ENCODE results near the gene HNRNPF. TPM values are rescaled to one million over a fixed set of nuclear protein-coding genes. Genes with fewer than 3 reads are reported as not detected.
"Not testable (repeated sequence)": the region's sequence is repeated elsewhere in the genome, so short reads cannot be mapped to it uniquely, and the experiment has no call there.

The HNRNPF gene
- total RNA-seq, 2 experiments from 2014 or later = 477 to 494 TPM

GRCh38 chr10:43350686-43351085 lies 58.3 kb downstream of the HNRNPF start:
- H3K9me3 Mint-ChIP-seq = no peaks in the 10 kb centered on the region
- ChIA-PET POLR2A (interaction anchor here (1.1 kb wide), 1 partner anchor 51 kb away, joined by 3 read pairs; no protein-coding TSS in a partner anchor), CTCF (interaction anchor here (1.2 kb wide), 2 partner anchors 63 to 146 kb away, joined by 3 to 4 read pairs; no protein-coding TSS in a partner anchor)
- peaks cover 14% of the 10 kb centered on the region for H3K27me3 Mint-ChIP-seq
- H3K27ac Mint-ChIP-seq = no peak overlapping the region
- DNase-seq = no peak
- peaks cover 53% of the 10 kb centered on the region for H3K4me1 Mint-ChIP-seq
- peaks cover 3% of the 10 kb centered on the region for H3K36me3 Mint-ChIP-seq (ENCODE audit: low read depth)
- H3K4me3 Mint-ChIP-seq = no peak overlapping the region

- no peaks in the 10 kb centered on the region for H3K9me3 Mint-ChIP-seq
- CTCF ChIA-PET = interaction anchor here (1.2 kb wide), 2 partner anchors 63 to 145 kb away, joined by 3 to 4 read pairs; no protein-coding TSS in a partner anchor
- H3K4me1 Mint-ChIP-seq = peaks cover 50% of the 10 kb centered on the region
- H3K27me3 Mint-ChIP-seq = peaks cover 14% of the 10 kb centered on the region
- no peak overlapping the region for H3K27ac Mint-ChIP-seq
- peaks cover 3% of the 10 kb centered on the region for H3K36me3 Mint-ChIP-seq (ENCODE audit: low read depth)
- DNase-seq = no peak
- POLR2A ChIA-PET = no interaction called here
- no peak overlapping the region for H3K4me3 Mint-ChIP-seq
These were observed 58.8 kb downstream of the HNRNPF start for GRCh38 chr10:43350156-43350555.

GRCh38 chr10:43348511-43349312 lies 60.3 kb downstream of the HNRNPF start:
- Mint-ChIP-seq H3K4me3 (no peak overlapping the region), H3K27me3 (peaks cover 14% of the 10 kb centered on the region), H3K4me1 (peaks cover 51% of the 10 kb centered on the region), H3K9me3 (no peaks in the 10 kb centered on the region), H3K27ac (peak overlapping the region; percentile 64), H3K36me3 (ENCODE audit: low read depth) (peaks cover 3% of the 10 kb centered on the region)
- peak; percentile 91 for DNase-seq
- ChIA-PET POLR2A (interaction anchor here (0.6 to 2.3 kb wide), 4 partner anchors 49 to 83 kb away, joined by 3 to 19 read pairs (median 4); no protein-coding TSS in a partner anchor), CTCF (interaction anchor here (0.6 to 2.8 kb wide), 19 partner anchors 8 to 227 kb away, joined by 3 to 105 read pairs (median 6); partner anchors contain the start of genes RASGEF1A and ZNF487)

DNA sequence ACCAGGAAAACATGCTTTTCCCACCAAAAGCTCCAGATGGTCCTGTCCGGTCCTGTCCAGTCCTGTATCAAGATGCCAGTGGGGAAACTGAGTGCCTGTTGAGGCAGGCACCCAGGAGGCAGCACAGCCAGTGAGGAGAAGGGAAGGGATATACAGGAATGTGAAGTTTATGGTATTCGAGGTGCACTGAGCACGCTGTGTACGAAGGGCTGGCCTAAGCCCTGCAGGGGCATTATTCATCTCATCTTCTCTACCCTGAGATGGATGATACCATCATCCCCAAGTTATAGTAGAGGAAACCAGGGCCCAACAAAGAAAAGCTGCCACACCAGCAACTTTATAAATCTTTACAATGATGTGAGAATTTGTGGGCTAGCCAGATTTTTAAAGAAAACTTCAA lies 61.0 kb downstream of the HNRNPF start:
- peaks cover 13% of the 10 kb centered on the region for H3K27me3 Mint-ChIP-seq
- ChIA-PET POLR2A (interaction anchor here (0.6 to 2.3 kb wide), 5 partner anchors 16 to 82 kb away, joined by 3 to 19 read pairs (median 4); no protein-coding TSS in a partner anchor), CTCF (interaction anchor here (0.6 to 2.8 kb wide), 17 partner anchors 8 to 227 kb away, joined by 3 to 105 read pairs (median 8); partner anchors contain the start of genes RASGEF1A and ZNF487)
- peak overlapping the region; percentile 64 for H3K27ac Mint-ChIP-seq
- no peak for DNase-seq
- no peaks in the 10 kb centered on the region for H3K9me3 Mint-ChIP-seq
- H3K4me1 Mint-ChIP-seq = peaks cover 48% of the 10 kb centered on the region
- H3K36me3 Mint-ChIP-seq (ENCODE audit: low read depth) = peaks cover 3% of the 10 kb centered on the region
- no peak overlapping the region for H3K4me3 Mint-ChIP-seq

DNA sequence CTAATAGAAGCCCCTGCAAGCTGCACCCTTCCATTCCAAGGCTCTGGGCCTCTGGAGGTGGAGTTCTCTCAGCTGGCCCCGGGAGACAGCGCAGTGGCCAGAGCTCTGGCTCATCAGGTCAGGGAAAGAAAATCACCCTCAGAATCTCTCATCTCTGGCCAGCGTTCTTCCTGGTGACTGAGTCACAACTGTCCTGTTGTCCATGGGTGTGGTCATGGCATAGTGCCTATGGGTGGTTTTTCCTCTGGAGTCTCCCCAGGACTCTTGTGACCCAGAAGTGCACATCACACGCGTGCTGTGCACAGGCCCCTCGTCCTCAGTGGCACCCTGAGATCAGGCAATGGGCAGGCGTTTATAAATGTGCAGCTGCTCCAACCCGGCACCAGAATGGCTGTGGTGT lies 64.9 kb downstream of the HNRNPF start:
- Mint-ChIP-seq H3K4me3 (no peak overlapping the region), H3K27ac (no peak overlapping the region), H3K9me3 (no peaks in the 10 kb centered on the region), H3K4me1 (peaks cover 42% of the 10 kb centered on the region), H3K27me3 (peaks cover 14% of the 10 kb centered on the region), H3K36me3 (ENCODE audit: low read depth) (peaks cover 3% of the 10 kb centered on the region)
- DNase-seq = no peak
- POLR2A ChIA-PET = interaction anchor here (0.7 kb wide), 1 partner anchor 19 kb away, joined by 3 read pairs; no protein-coding TSS in a partner anchor
- CTCF ChIA-PET = interaction anchor here (0.9 to 1.3 kb wide), 2 partner anchors 51 to 52 kb away, joined by 4 to 9 read pairs; no protein-coding TSS in a partner anchor

DNA sequence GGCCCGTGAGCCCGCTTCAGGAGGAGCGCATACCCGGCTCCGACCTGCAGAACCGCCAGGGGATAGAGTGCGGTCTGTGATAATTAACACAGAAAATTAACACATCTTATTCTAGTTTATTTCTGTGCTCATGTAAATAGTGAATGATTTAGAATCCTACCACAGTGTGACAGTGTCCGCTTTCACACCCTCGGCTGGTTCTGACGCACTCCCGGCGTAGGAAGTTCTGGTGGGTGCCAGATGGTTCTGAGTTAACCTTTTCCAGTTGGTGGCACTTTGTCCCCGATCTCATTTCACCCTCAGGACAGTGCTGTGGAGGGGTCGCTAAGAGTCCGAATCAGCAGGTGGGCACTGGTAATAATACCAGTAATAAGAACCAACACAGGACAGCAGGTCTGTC lies 65.9 kb downstream of the HNRNPF start:
- ChIA-PET CTCF (no interaction called here), POLR2A (no interaction called here)
- DNase-seq = no peak
- peaks cover 16% of the 10 kb centered on the region for H3K27me3 Mint-ChIP-seq
- H3K9me3 Mint-ChIP-seq = no peaks in the 10 kb centered on the region
- H3K27ac Mint-ChIP-seq = no peak overlapping the region
- peaks cover 33% of the 10 kb centered on the region for H3K4me1 Mint-ChIP-seq
- no peaks in the 10 kb centered on the region for H3K36me3 Mint-ChIP-seq (ENCODE audit: low read depth)
- H3K4me3 Mint-ChIP-seq = no peak overlapping the region

- no peaks in the 10 kb centered on the region for H3K36me3 Mint-ChIP-seq (ENCODE audit: low read depth)
- POLR2A ChIA-PET = no interaction called here
- no peaks in the 10 kb centered on the region for H3K9me3 Mint-ChIP-seq
- H3K4me3 Mint-ChIP-seq = no peak overlapping the region
- DNase-seq = no peak
- H3K4me1 Mint-ChIP-seq = peaks cover 28% of the 10 kb centered on the region
- no peak overlapping the region for H3K27ac Mint-ChIP-seq
- H3K27me3 Mint-ChIP-seq = peaks cover 16% of the 10 kb centered on the region
- CTCF ChIA-PET = no interaction called here
These were observed 66.5 kb downstream of the HNRNPF start for GRCh38 chr10:43342279-43343125.

DNA sequence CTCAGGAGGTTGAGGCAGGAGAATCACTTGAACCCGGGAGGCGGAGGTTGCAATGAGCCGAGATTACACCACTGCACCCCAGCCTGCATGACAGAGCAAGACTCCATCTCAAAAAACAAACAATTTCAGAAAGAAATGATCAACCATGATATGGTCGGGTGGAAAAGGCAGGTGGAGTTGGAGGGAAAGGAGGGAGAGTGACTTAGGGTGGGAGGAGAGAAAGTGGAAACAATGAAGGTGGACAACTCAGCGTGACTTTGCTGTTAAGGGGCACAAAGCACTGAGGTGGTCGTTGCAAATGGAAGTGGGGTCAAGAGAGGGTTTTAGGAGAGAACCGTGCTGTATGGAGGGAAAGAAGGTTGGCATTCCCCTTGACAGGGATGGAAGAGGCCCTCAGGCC lies 67.5 kb downstream of the HNRNPF start:
- Mint-ChIP-seq H3K4me3 (no peak overlapping the region), H3K9me3 (no peaks in the 10 kb centered on the region), H3K27ac (no peak overlapping the region), H3K36me3 (ENCODE audit: low read depth) (no peaks in the 10 kb centered on the region), H3K4me1 (peaks cover 30% of the 10 kb centered on the region), H3K27me3 (peaks cover 16% of the 10 kb centered on the region)
- POLR2A ChIA-PET = no interaction called here
- CTCF ChIA-PET = interaction anchor here (1.2 to 1.8 kb wide), 2 partner anchors 8 to 50 kb away, joined by 3 to 4 read pairs; no protein-coding TSS in a partner anchor
- no peak for DNase-seq

DNA sequence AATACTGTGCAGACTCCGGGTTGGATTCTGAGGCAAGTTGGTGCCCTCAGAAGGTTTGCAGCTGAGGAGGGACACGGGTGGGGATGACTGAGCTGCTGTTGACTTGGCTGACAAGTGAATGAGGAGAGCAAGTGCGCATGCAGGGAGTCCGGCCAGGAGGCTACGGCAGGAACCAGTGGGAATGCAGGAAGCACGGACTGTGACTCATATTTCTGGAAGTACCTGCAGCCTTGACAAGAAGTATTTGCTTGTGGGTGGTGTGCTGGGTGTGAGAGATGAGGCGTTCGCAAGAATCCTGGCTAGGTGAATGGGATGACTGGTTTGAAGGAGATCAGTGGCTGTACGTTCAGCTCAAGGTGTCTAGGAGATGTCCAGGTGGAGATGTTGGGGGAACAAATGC lies 68.4 kb downstream of the HNRNPF start:
- CTCF ChIA-PET = interaction anchor here (1.1 to 1.8 kb wide), 5 partner anchors 8 to 82 kb away, joined by 3 to 4 read pairs (median 3); no protein-coding TSS in a partner anchor
- no peak for DNase-seq
- Mint-ChIP-seq H3K4me3 (no peak overlapping the region), H3K4me1 (peaks cover 31% of the 10 kb centered on the region), H3K27me3 (peaks cover 16% of the 10 kb centered on the region), H3K9me3 (no peaks in the 10 kb centered on the region), H3K27ac (no peak overlapping the region), H3K36me3 (ENCODE audit: low read depth) (no peaks in the 10 kb centered on the region)
- POLR2A ChIA-PET = no interaction called here

- POLR2A ChIA-PET = no interaction called here
- no peak overlapping the region for H3K27ac Mint-ChIP-seq
- CTCF ChIA-PET = interaction anchor here (1.1 to 1.8 kb wide), 5 partner anchors 9 to 82 kb away, joined by 3 to 4 read pairs (median 3); no protein-coding TSS in a partner anchor
- no peaks in the 10 kb centered on the region for H3K9me3 Mint-ChIP-seq
- no peak for DNase-seq
- H3K27me3 Mint-ChIP-seq = peaks cover 16% of the 10 kb centered on the region
- no peaks in the 10 kb centered on the region for H3K36me3 Mint-ChIP-seq (ENCODE audit: low read depth)
- no peak overlapping the region for H3K4me3 Mint-ChIP-seq
- peaks cover 31% of the 10 kb centered on the region for H3K4me1 Mint-ChIP-seq
These were observed 68.9 kb downstream of the HNRNPF start for GRCh38 chr10:43340101-43340500.

GRCh38 chr10:43339136-43339535 lies 69.8 kb downstream of the HNRNPF start:
- no peaks in the 10 kb centered on the region for H3K36me3 Mint-ChIP-seq (ENCODE audit: low read depth)
- H3K27me3 Mint-ChIP-seq = peaks cover 16% of the 10 kb centered on the region
- no peak for DNase-seq
- H3K4me3 Mint-ChIP-seq = no peak overlapping the region
- no peak overlapping the region for H3K27ac Mint-ChIP-seq
- peaks cover 25% of the 10 kb centered on the region for H3K4me1 Mint-ChIP-seq
- CTCF ChIA-PET = no interaction called here
- no peaks in the 10 kb centered on the region for H3K9me3 Mint-ChIP-seq
- POLR2A ChIA-PET = no interaction called here

- Mint-ChIP-seq H3K4me3 (no peak overlapping the region), H3K9me3 (peaks cover 3% of the 10 kb centered on the region)
- CTCF ChIA-PET = no interaction called here
These were observed 70.9 kb downstream of the HNRNPF start for GRCh38 chr10:43338117-43338516.

GRCh38 chr10:43337536-43337935 lies 71.5 kb downstream of the HNRNPF start:
- H3K36me3 Mint-ChIP-seq (ENCODE audit: low read depth); H3K9me3 Mint-ChIP-seq; H3K27ac Mint-ChIP-seq; DNase-seq; CTCF ChIA-PET; H3K4me3 Mint-ChIP-seq; POLR2A ChIA-PET: not testable (repeated sequence)
- Mint-ChIP-seq H3K4me1 (peaks cover 35% of the 10 kb centered on the region), H3K27me3 (peaks cover 16% of the 10 kb centered on the region)

More at GRCh38 chr10:43338117-43338516, 70.9 kb downstream of the HNRNPF start:
- Mint-ChIP-seq H3K27ac (no peak overlapping the region), H3K36me3 (ENCODE audit: low read depth) (peaks cover 3% of the 10 kb centered on the region), H3K4me1 (peaks cover 29% of the 10 kb centered on the region), H3K27me3 (peaks cover 16% of the 10 kb centered on the region)
- POLR2A ChIA-PET = no interaction called here
- DNase-seq = no peak
